ENCODE results near the gene CNTNAP2. TPM values are rescaled to one million over a fixed set of nuclear protein-coding genes. Genes with fewer than 3 reads are reported as not detected.

Gene CNTNAP2
- total RNA-seq, 2 donors from 2014 or later: 0.37 TPM; not detected in 1

- no peaks in the 10 kb centered on the region for H3K27me3 Mint-ChIP-seq
- no peak overlapping the region for H3K4me3 Mint-ChIP-seq
- no peak overlapping the region for H3K27ac Mint-ChIP-seq
These were observed 1296.4 kb downstream of the CNTNAP2 start for GRCh38 chr7:147412782-147413556.

GRCh38 chr7:147413557-147413870 lies 1296.9 kb downstream of the CNTNAP2 start:
- ATAC-seq (no peak), DNase-seq (no peak)
- Mint-ChIP-seq H3K27ac (no peak overlapping the region), H3K4me1 (no peaks in the 10 kb centered on the region), H3K4me3 (no peak overlapping the region), H3K36me3 (ENCODE audit: low read depth) (no peaks in the 10 kb centered on the region), H3K27me3 (no peaks in the 10 kb centered on the region)
- no peaks in the 10 kb centered on the region for H3K9me3 ChIP-seq (ENCODE audit: control insufficient read depth, low read length, poor library complexity, severe bottlenecking)

More at GRCh38 chr7:147412782-147413556, 1296.4 kb downstream of the CNTNAP2 start:
- Mint-ChIP-seq H3K4me1 (no peaks in the 10 kb centered on the region), H3K36me3 (ENCODE audit: low read depth) (no peaks in the 10 kb centered on the region)
- no peaks in the 10 kb centered on the region for H3K9me3 ChIP-seq (ENCODE audit: control insufficient read depth, low read length, poor library complexity, severe bottlenecking)
- ATAC-seq (no peak), DNase-seq (no peak)

GRCh38 chr7:147415991-147416390 lies 1299.4 kb downstream of the CNTNAP2 start:
- no peak for ATAC-seq
- H3K9me3 ChIP-seq (ENCODE audit: control insufficient read depth, low read length, poor library complexity, severe bottlenecking): no peaks in the 10 kb centered on the region
- no peak overlapping the region for H3K27ac Mint-ChIP-seq

GRCh38 chr7:147418966-147419365 lies 1302.4 kb downstream of the CNTNAP2 start:
- no peak overlapping the region for H3K27ac Mint-ChIP-seq
- DNase-seq (no peak), ATAC-seq (no peak)
- no peaks in the 10 kb centered on the region for H3K4me1 Mint-ChIP-seq
- H3K4me3 Mint-ChIP-seq: no peak overlapping the region
- no peaks in the 10 kb centered on the region for H3K27me3 Mint-ChIP-seq
- no peaks in the 10 kb centered on the region for H3K9me3 ChIP-seq (ENCODE audit: control insufficient read depth, low read length, poor library complexity, severe bottlenecking)
- H3K36me3 Mint-ChIP-seq (ENCODE audit: low read depth): no peaks in the 10 kb centered on the region

More at GRCh38 chr7:147415991-147416390, 1299.4 kb downstream of the CNTNAP2 start:
- Mint-ChIP-seq H3K4me1 (no peaks in the 10 kb centered on the region), H3K36me3 (ENCODE audit: low read depth) (no peaks in the 10 kb centered on the region), H3K27me3 (no peaks in the 10 kb centered on the region), H3K4me3 (no peak overlapping the region)
- DNase-seq: no peak

GRCh38 chr7:147423875-147424274 lies 1307.3 kb downstream of the CNTNAP2 start:
- H3K27me3 Mint-ChIP-seq: no peaks in the 10 kb centered on the region
- ATAC-seq (no peak), DNase-seq (no peak)
- H3K9me3 ChIP-seq (ENCODE audit: control insufficient read depth, low read length, poor library complexity, severe bottlenecking): no peaks in the 10 kb centered on the region
- H3K27ac Mint-ChIP-seq: no peak overlapping the region
- no peaks in the 10 kb centered on the region for H3K4me1 Mint-ChIP-seq
- H3K36me3 Mint-ChIP-seq (ENCODE audit: low read depth): no peaks in the 10 kb centered on the region
- H3K4me3 Mint-ChIP-seq: no peak overlapping the region

- H3K27ac Mint-ChIP-seq: no peak overlapping the region
- H3K4me3 Mint-ChIP-seq: no peak overlapping the region
- H3K4me1 Mint-ChIP-seq: no peaks in the 10 kb centered on the region
- no peaks in the 10 kb centered on the region for H3K27me3 Mint-ChIP-seq
- H3K9me3 ChIP-seq (ENCODE audit: control insufficient read depth, low read length, poor library complexity, severe bottlenecking): no peaks in the 10 kb centered on the region
- ATAC-seq (no peak), DNase-seq (no peak)
- no peaks in the 10 kb centered on the region for H3K36me3 Mint-ChIP-seq (ENCODE audit: low read depth)
These were observed 1311.5 kb downstream of the CNTNAP2 start for GRCh38 chr7:147428075-147428474.

- Mint-ChIP-seq H3K4me3 (no peak overlapping the region), H3K27ac (no peak overlapping the region), H3K36me3 (ENCODE audit: low read depth) (no peaks in the 10 kb centered on the region), H3K27me3 (no peaks in the 10 kb centered on the region), H3K4me1 (no peaks in the 10 kb centered on the region)
- DNase-seq (no peak), ATAC-seq (no peak)
- no peaks in the 10 kb centered on the region for H3K9me3 ChIP-seq (ENCODE audit: control insufficient read depth, low read length, poor library complexity, severe bottlenecking)
These were observed 1313.4 kb downstream of the CNTNAP2 start for GRCh38 chr7:147429961-147430360.

GRCh38 chr7:147432079-147432478 lies 1315.5 kb downstream of the CNTNAP2 start:
- Mint-ChIP-seq H3K27me3 (no peaks in the 10 kb centered on the region), H3K27ac (no peak overlapping the region), H3K36me3 (ENCODE audit: low read depth) (no peaks in the 10 kb centered on the region), H3K4me3 (no peak overlapping the region), H3K4me1 (no peaks in the 10 kb centered on the region)
- DNase-seq: no peak
- no peaks in the 10 kb centered on the region for H3K9me3 ChIP-seq (ENCODE audit: control insufficient read depth, low read length, poor library complexity, severe bottlenecking)
- ATAC-seq: no peak

GRCh38 chr7:147432576-147432975 lies 1316.0 kb downstream of the CNTNAP2 start:
- Mint-ChIP-seq H3K27ac (no peak overlapping the region), H3K4me1 (no peaks in the 10 kb centered on the region), H3K4me3 (no peak overlapping the region), H3K27me3 (no peaks in the 10 kb centered on the region), H3K36me3 (ENCODE audit: low read depth) (no peaks in the 10 kb centered on the region)
- no peak for ATAC-seq
- H3K9me3 ChIP-seq (ENCODE audit: control insufficient read depth, low read length, poor library complexity, severe bottlenecking): no peaks in the 10 kb centered on the region
- DNase-seq: no peak

GRCh38 chr7:147436718-147437117 lies 1320.1 kb downstream of the CNTNAP2 start:
- Mint-ChIP-seq H3K27me3 (no peaks in the 10 kb centered on the region), H3K27ac (no peak overlapping the region), H3K4me1 (no peaks in the 10 kb centered on the region), H3K4me3 (no peak overlapping the region), H3K36me3 (ENCODE audit: low read depth) (no peaks in the 10 kb centered on the region)
- ATAC-seq: no peak
- H3K9me3 ChIP-seq (ENCODE audit: control insufficient read depth, low read length, poor library complexity, severe bottlenecking): no peaks in the 10 kb centered on the region
- no peak for DNase-seq

GRCh38 chr7:147438216-147438615 lies 1321.6 kb downstream of the CNTNAP2 start:
- H3K27me3 Mint-ChIP-seq: no peaks in the 10 kb centered on the region
- H3K36me3 Mint-ChIP-seq (ENCODE audit: low read depth): no peaks in the 10 kb centered on the region
- H3K4me3 Mint-ChIP-seq: no peak overlapping the region
- H3K9me3 ChIP-seq (ENCODE audit: control insufficient read depth, low read length, poor library complexity, severe bottlenecking): no peaks in the 10 kb centered on the region
- H3K27ac Mint-ChIP-seq: no peak overlapping the region
- no peak for DNase-seq
- no peaks in the 10 kb centered on the region for H3K4me1 Mint-ChIP-seq
- no peak for ATAC-seq

GRCh38 chr7:147443942-147444341 lies 1327.3 kb downstream of the CNTNAP2 start:
- ATAC-seq (no peak), DNase-seq (no peak)

GRCh38 chr7:147452816-147453215 lies 1336.2 kb downstream of the CNTNAP2 start:
- H3K4me3 Mint-ChIP-seq: no peak overlapping the region
- H3K4me1 Mint-ChIP-seq: no peaks in the 10 kb centered on the region
- H3K27ac Mint-ChIP-seq: no peak overlapping the region
- H3K36me3 Mint-ChIP-seq (ENCODE audit: low read depth): no peaks in the 10 kb centered on the region
- no peak for ATAC-seq
- H3K9me3 ChIP-seq (ENCODE audit: control insufficient read depth, low read length, poor library complexity, severe bottlenecking): no peaks in the 10 kb centered on the region
- no peaks in the 10 kb centered on the region for H3K27me3 Mint-ChIP-seq
- no peak for DNase-seq

More at GRCh38 chr7:147443942-147444341, 1327.3 kb downstream of the CNTNAP2 start:
- Mint-ChIP-seq H3K27me3 (no peaks in the 10 kb centered on the region), H3K4me1 (no peaks in the 10 kb centered on the region), H3K27ac (no peak overlapping the region), H3K4me3 (no peak overlapping the region), H3K36me3 (ENCODE audit: low read depth) (no peaks in the 10 kb centered on the region)
- no peaks in the 10 kb centered on the region for H3K9me3 ChIP-seq (ENCODE audit: control insufficient read depth, low read length, poor library complexity, severe bottlenecking)

- ATAC-seq (no peak), DNase-seq (no peak)
- H3K27me3 Mint-ChIP-seq: no peaks in the 10 kb centered on the region
- H3K4me3 Mint-ChIP-seq: no peak overlapping the region
- no peak overlapping the region for H3K27ac Mint-ChIP-seq
- H3K4me1 Mint-ChIP-seq: no peaks in the 10 kb centered on the region
- no peaks in the 10 kb centered on the region for H3K9me3 ChIP-seq (ENCODE audit: control insufficient read depth, low read length, poor library complexity, severe bottlenecking)
- H3K36me3 Mint-ChIP-seq (ENCODE audit: low read depth): no peaks in the 10 kb centered on the region
These were observed 1348.6 kb downstream of the CNTNAP2 start for GRCh38 chr7:147465223-147465622.
